Measurements from ENCODE around the gene TEX2. TPM values are rescaled to one million over a fixed set of nuclear protein-coding genes. Genes with fewer than 3 reads are reported as not detected.
A peak's percentile ranks its signal among the peaks of the same experiment; 100 is the strongest.

Gene TEX2
- total and polyA plus RNA-seq, 9 of the 15 experiments (the other 6 are each of a cell fraction or from before 2014, with no cell fraction given) = 4.1 to 27.6 (median 19.3) TPM

GRCh38 chr17:64262198-64262999 is 661 bp downstream of the TEX2 start (continued):
- TF ChIP-seq ZNF146 (CRISPR knock-in tag; IDR thresholded peaks at IDR 0.05; ENCODE audit: unreplicated experiment) (no peak), ZNF140 (CRISPR knock-in tag; IDR thresholded peaks at IDR 0.05) (no peak), TGIF2 (CRISPR knock-in tag; IDR thresholded peaks at IDR 0.05) (no peak), FOXJ2 (tag; IDR thresholded peaks at IDR 0.05) (no peak), BCOR (IDR thresholded peaks at IDR 0.05) (no peak), ILF3 (IDR thresholded peaks at IDR 0.05; ENCODE audit: borderline replicate concordance) (no peak), CHD4 (IDR thresholded peaks at IDR 0.05; ENCODE audit: insufficient read depth, insufficient replicate concordance, low read depth, low read length, poor library complexity, severe bottlenecking) (no peak), ZNF79 (CRISPR knock-in tag; IDR thresholded peaks at IDR 0.05; ENCODE audit: low read depth) (no peak), UBTF (IDR thresholded peaks at IDR 0.05; ENCODE audit: borderline replicate concordance in 1 of 2, low read depth in 2 of 2, low read length in 2 of 2) (peak; percentile 70 to 75; a peak in 2 of 4 replicates)
- TF ChIP-seq, protein P1, sequence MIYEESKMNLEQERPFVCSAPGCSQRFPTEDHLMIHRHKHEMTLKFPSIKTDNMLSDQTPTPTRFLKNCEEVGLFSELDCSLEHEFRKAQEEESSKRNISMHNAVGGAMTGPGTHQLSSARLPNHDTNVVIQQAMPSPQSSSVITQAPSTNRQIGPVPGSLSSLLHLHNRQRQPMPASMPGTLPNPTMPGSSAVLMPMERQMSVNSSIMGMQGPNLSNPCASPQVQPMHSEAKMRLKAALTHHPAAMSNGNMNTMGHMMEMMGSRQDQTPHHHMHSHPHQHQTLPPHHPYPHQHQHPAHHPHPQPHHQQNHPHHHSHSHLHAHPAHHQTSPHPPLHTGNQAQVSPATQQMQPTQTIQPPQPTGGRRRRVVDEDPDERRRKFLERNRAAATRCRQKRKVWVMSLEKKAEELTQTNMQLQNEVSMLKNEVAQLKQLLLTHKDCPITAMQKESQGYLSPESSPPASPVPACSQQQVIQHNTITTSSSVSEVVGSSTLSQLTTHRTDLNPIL (CRISPR knock-in tag; IDR thresholded peaks at IDR 0.05) = no peak
- TF ChIP-seq, protein P2, sequence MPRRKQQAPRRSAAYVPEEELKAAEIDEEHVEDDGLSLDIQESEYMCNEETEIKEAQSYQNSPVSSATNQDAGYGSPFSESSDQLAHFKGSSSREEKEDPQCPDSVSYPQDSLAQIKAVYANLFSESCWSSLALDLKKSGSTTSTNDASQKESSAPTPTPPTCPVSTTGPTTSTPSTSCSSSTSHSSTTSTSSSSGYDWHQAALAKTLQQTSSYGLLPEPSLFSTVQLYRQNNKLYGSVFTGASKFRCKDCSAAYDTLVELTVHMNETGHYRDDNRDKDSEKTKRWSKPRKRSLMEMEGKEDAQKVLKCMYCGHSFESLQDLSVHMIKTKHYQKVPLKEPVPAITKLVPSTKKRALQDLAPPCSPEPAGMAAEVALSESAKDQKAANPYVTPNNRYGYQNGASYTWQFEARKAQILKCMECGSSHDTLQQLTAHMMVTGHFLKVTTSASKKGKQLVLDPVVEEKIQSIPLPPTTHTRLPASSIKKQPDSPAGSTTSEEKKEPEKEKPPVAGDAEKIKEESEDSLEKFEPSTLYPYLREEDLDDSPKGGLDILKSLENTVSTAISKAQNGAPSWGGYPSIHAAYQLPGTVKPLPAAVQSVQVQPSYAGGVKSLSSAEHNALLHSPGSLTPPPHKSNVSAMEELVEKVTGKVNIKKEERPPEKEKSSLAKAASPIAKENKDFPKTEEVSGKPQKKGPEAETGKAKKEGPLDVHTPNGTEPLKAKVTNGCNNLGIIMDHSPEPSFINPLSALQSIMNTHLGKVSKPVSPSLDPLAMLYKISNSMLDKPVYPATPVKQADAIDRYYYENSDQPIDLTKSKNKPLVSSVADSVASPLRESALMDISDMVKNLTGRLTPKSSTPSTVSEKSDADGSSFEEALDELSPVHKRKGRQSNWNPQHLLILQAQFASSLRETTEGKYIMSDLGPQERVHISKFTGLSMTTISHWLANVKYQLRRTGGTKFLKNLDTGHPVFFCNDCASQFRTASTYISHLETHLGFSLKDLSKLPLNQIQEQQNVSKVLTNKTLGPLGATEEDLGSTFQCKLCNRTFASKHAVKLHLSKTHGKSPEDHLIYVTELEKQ (CRISPR knock-in tag; IDR thresholded peaks at IDR 0.05) = no peak
- TF ChIP-seq, protein P3, sequence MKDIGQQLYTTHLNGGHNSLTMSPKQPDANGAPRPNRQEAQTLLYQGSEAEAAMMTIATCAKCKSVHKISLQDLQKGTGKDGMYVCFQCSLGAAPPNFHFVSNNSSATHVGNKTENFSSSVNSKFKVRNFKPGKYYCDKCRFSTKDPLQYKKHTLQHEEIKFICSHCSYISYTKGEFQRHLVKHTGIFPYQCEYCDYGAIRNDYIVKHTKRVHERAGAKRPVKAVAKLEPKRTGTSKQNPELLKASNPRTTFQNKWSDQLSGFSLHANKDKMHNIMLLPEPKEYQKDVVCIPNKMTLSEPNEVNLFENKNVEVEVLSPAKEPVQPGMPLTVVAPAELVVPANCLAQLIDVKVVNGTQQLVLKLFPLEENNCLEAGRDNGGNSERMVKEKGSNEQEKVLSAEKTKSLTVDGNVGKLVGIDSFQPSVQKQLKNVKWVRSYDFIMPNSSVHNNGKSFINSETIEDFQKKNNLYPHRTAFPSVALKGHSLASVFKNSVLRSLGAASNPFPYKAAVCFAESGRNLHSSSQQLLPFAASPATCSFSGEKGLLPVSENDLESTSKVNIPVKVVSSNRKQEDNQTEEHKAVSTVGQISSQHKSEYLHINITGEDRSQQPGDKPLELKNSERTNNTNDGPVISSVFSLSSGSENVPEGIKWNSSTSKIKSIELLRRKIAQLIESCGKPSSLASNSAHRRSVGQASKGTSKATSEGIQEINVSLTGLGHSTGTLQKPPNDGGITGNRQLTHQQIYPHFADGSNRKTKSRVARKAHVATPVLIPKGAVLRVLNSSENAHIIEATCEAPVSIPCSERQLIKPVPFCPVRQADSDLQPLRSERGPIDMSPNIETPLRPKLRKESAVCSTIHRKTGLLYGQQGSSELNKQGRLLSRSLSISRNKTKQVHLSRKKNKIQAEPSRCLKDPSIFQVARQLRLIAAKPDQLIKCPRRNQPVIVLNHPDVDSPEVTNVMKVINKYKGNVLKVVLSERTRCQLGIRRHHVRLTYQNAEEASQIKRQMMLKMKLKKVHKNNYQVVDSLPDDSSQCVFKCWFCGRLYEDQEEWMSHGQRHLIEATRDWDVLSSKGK (CRISPR knock-in tag; IDR thresholded peaks at IDR 0.05) = no peak
- TF ChIP-seq, protein P4, sequence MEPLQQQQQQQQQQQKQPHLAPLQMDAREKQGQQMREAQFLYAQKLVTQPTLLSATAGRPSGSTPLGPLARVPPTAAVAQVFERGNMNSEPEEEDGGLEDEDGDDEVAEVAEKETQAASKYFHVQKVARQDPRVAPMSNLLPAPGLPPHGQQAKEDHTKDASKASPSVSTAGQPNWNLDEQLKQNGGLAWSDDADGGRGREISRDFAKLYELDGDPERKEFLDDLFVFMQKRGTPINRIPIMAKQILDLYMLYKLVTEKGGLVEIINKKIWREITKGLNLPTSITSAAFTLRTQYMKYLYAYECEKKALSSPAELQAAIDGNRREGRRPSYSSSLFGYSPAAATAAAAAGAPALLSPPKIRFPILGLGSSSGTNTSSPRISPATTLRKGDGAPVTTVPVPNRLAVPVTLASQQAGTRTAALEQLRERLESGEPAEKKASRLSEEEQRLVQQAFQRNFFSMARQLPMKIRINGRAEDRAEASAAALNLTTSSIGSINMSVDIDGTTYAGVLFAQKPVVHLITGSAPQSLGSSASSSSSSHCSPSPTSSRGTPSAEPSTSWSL (CRISPR knock-in tag; IDR thresholded peaks at IDR 0.05; ENCODE audit: borderline replicate concordance) = 0 out of 2 replicates have a peak, but pooled peaks have one; percentile 20
